Sciatic nerve (tissue), 2 donors: Measurements from ENCODE around the gene PORCN. TPM values are rescaled to one million over a fixed set of nuclear protein-coding genes. Genes with fewer than 3 reads are reported as not detected.
A peak's percentile ranks its signal among the peaks of the same experiment; 100 is the strongest.
"Not testable (repeated sequence)": the region's sequence is repeated elsewhere in the genome, so short reads cannot be mapped to it uniquely, and the experiment has no call there.

Source experiments
- ATAC-seq: fragments of 200-7000 bp; cut with Tn5 transposase; one replicate; pipeline ENCODE4 v1.9.1; 2020; ENCODE audit warnings: mild to moderate bottlenecking, moderate library complexity
- DNase-seq: peaks from one replicate; pipeline ENCODE4 v3.0.0-alpha.2; 2020; ENCODE audit warnings: low spot score
- intact Hi-C: fragments of 100-400 bp; cut with DNase I; formaldehyde crosslinking; loops from one replicate; pipeline ENCODE4 v1.14.2; 2022
- total RNA-seq: library from RNA; stranded (reverse); fragmentation: NEBNext Ultra II Directional; extraction: Animal tissue kit (Norgen Biotek cat#: 25700); gene quantifications from one replicate; pipeline ENCODE4 v1.2.1, GENCODE V29; 2021
- donor health status: DM: no; HTN: no; CAD: no.
- donor health status: DM: no; HTN: no; CAD: no.

The PORCN gene
- total RNA-seq, 1 donor from 2014 or later, result 7.4 TPM

- no peak for ATAC-seq
- intact Hi-C loops, result loop anchor here (10.0 kb wide), 1 partner anchor 1089 kb away; no protein-coding TSS in a partner anchor
- DNase-seq, result no peak
Measured at GRCh38 chrX:48504261-48504660, 4.5 kb upstream of the PORCN start.

- DNase-seq, result no peak
- intact Hi-C loops, result loop anchor here (10.0 kb wide), 1 partner anchor 1091 kb away; no protein-coding TSS in a partner anchor
- no peak for ATAC-seq
Measured at GRCh38 chrX:48505481-48505880, 3.3 kb upstream of the PORCN start.

GRCh38 chrX:48507246-48507645 is 1.5 kb upstream of the PORCN start:
- intact Hi-C loops, result loop anchor here (10.0 kb wide), 1 partner anchor 1092 kb away; no protein-coding TSS in a partner anchor
- DNase-seq (no peak), ATAC-seq (no peak)

GRCh38 chrX:48509245-48509590 is 426 bp downstream of the PORCN start:
- ATAC-seq, result peak; percentile 18
- no peak for DNase-seq
- intact Hi-C loops, result loop anchor here (10.0 kb wide), 1 partner anchor 1094 kb away; no protein-coding TSS in a partner anchor

- no peak for DNase-seq
- intact Hi-C loops, result loop anchor here (10.0 kb wide), 1 partner anchor 1095 kb away; no protein-coding TSS in a partner anchor
- no peak for ATAC-seq
Measured at GRCh38 chrX:48509619-48510018, 827 bp downstream of the PORCN start.

GRCh38 chrX:48511560-48511959 is 2.8 kb downstream of the PORCN start:
- no peak for ATAC-seq
- no peak for DNase-seq
- intact Hi-C loops, result no loop called here

- ATAC-seq (no peak), DNase-seq (no peak)
- intact Hi-C loops, result no loop called here
Measured at GRCh38 chrX:48512371-48512935, 3.7 kb downstream of the PORCN start.

- intact Hi-C loops, result no loop called here
- DNase-seq (no peak), ATAC-seq (no peak)
Measured at GRCh38 chrX:48513670-48514069, 4.9 kb downstream of the PORCN start.

GRCh38 chrX:48514126-48514806 is 5.5 kb downstream of the PORCN start:
- ATAC-seq (no peak), DNase-seq (no peak)
- intact Hi-C loops, result no loop called here

- intact Hi-C loops, result no loop called here
- no peak for ATAC-seq
- DNase-seq, result no peak
Measured at GRCh38 chrX:48514868-48515460, 6.2 kb downstream of the PORCN start.

- intact Hi-C loops, result no loop called here
- DNase-seq (no peak), ATAC-seq (no peak)
Measured at GRCh38 chrX:48515842-48516241, 7.0 kb downstream of the PORCN start.

GRCh38 chrX:48516285-48516684 is 7.5 kb downstream of the PORCN start:
- no peak for DNase-seq
- intact Hi-C loops, result no loop called here
- ATAC-seq, result no peak

GRCh38 chrX:48516987-48517386 is 8.2 kb downstream of the PORCN start:
- DNase-seq (no peak), ATAC-seq (no peak)
- intact Hi-C loops, result no loop called here

- DNase-seq, intact Hi-C loops, ATAC-seq: not testable (repeated sequence)
Measured at GRCh38 chrX:48519481-48519880, 10.7 kb downstream of the PORCN start.

- intact Hi-C loops, result no loop called here
- DNase-seq (no peak), ATAC-seq (no peak)
Measured at GRCh38 chrX:48520455-48520854, 11.7 kb downstream of the PORCN start.

- intact Hi-C loops, result no loop called here
- DNase-seq (no peak), ATAC-seq (no peak)
Measured at GRCh38 chrX:48520976-48521352, 12.2 kb downstream of the PORCN start.

- peak; percentile 98 for ATAC-seq
- intact Hi-C loops, result no loop called here
- DNase-seq, result peak; percentile 89
Measured at GRCh38 chrX:48521353-48522243, 12.8 kb downstream of the PORCN start, which contains the start of gene EBP. TSS of gene EBP (plus strand) at chrX:48521808. CDS start at chrX:48523772, 1,964 bp downstream.

GRCh38 chrX:48522291-48522690 is 13.5 kb downstream of the PORCN start:
- ATAC-seq (no peak), DNase-seq (no peak)

GRCh38 chrX:48523682-48524081 is 14.9 kb downstream of the PORCN start:
- DNase-seq (no peak), ATAC-seq (no peak)
- intact Hi-C loops, result no loop called here

More at GRCh38 chrX:48522291-48522690, 13.5 kb downstream of the PORCN start:
- intact Hi-C loops, result no loop called here
